ENCODE measurements around the gene PDE8B.

- TF ChIP-seq CTCF (IDR thresholded peaks at IDR 0.05 in 2 of 3, conservative IDR thresholded peaks at IDR 0.05 in 1 of 3; ENCODE audit: borderline replicate concordance in 1 of 3, insufficient read depth in 1 of 3, low read depth in 2 of 3, low read length in 2 of 3) (no peak), POLR2A (IDR thresholded peaks at IDR 0.05; ENCODE audit: borderline replicate concordance, extremely low read depth, insufficient read depth, insufficient read length) (no peak), SIN3A (IDR thresholded peaks at IDR 0.05; ENCODE audit: low read depth) (no peak)
These were observed 94.9 kb downstream of the PDE8B start for GRCh38 chr5:77305222-77305846.

Measured in HCT116 (cell line).